Measurements from ENCODE around the gene GADL1. TPM values are rescaled to one million over a fixed set of nuclear protein-coding genes. Genes with fewer than 3 reads are reported as not detected.

The GADL1 gene, protein sequence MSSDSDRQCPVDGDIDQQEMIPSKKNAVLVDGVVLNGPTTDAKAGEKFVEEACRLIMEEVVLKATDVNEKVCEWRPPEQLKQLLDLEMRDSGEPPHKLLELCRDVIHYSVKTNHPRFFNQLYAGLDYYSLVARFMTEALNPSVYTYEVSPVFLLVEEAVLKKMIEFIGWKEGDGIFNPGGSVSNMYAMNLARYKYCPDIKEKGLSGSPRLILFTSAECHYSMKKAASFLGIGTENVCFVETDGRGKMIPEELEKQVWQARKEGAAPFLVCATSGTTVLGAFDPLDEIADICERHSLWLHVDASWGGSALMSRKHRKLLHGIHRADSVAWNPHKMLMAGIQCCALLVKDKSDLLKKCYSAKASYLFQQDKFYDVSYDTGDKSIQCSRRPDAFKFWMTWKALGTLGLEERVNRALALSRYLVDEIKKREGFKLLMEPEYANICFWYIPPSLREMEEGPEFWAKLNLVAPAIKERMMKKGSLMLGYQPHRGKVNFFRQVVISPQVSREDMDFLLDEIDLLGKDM
- polyA plus RNA-seq (2013), result not detected

DNA sequence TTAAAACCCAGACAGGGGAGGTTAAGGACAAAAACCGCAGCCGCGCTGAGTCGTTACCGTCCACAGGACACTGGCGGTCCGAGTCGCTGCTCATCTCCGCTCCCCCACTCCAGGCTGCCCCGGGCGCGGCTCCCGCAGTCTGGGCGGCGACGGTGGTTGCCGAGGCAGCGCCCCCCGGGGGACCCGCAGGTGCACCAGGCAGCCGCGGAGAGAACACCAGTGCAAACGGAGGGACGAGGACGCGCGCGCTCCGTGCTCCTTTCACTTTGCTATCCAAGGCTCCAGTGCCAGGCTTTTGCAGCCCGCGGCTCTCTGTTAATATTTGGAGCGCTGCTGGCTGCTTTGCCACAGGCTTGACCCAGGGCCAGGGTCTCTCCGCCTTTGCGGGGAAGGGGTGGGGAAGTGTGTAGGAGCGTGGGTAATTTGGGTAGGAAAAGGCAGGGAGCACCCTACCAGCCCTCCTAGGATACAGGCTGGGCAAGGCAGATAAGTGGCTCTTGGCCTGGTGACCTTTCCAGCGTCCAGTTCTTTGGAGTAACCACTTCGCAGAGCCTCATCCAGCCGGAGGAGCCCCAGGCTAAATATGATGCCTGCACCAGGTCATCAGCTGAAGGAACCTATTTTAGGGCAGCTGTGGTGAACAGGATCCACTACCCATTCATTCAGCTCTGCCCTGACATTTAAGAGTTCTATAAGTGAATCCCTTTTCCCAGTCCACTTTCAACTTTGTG lies at the start of gene GADL1:
TSS of gene GADL1 (minus strand) at position 141 of the 731 bp plus-strand sequence. CDS start at position 94, 47 bp downstream.
- peak within 1 kb of the TSS; percentile 38 to 79 (median 65) for H3K4me3 ChIP-seq (ENCODE audit: control insufficient read depth in 1 of 7, extremely low read depth in 1 of 7, insufficient read depth in 4 of 7, low read depth in 2 of 7, low read length in 6 of 7)
- H3K4me1 ChIP-seq (ENCODE audit: control extremely low read depth in 1 of 4, control insufficient read depth in 4 of 4, insufficient read depth in 4 of 4, low read length in 3 of 4), result peaks cover 2 to 11% (median 9%) of the 10 kb centered on the region in 4 experiments
- H3K27me3 ChIP-seq (replicated peaks in 2 of 5; ENCODE audit: control insufficient read depth in 4 of 5, insufficient read depth in 5 of 5, low read length in 4 of 5), result peaks cover 2 to 39% (median 10%) of the 10 kb centered on the region in 5 experiments
- no peaks in the 10 kb centered on the region for H3K36me3 ChIP-seq (ENCODE audit: control insufficient read depth in 4 of 4, insufficient read depth in 4 of 4, low read length in 3 of 4)
- no peaks in the 10 kb centered on the region for H3K9me3 ChIP-seq (ENCODE audit: control extremely low read depth in 1 of 5, control insufficient read depth in 4 of 5, insufficient read depth in 2 of 5, low read depth in 1 of 5, low read length in 4 of 5)
- peak; percentile 38 to 83 (median 73) for DNase-seq
- no peak within 1 kb of the TSS for H3K27ac ChIP-seq (ENCODE audit: insufficient read depth in 1 of 2, low read depth in 1 of 2, low read length in 2 of 2, poor library complexity in 1 of 2, severe bottlenecking in 2 of 2)
- 9% methylated on average over 33 of the region's 38 CpGs for WGBS (ENCODE audit: insufficient coverage)
- ChIA-PET POLR2A (no interaction called here), CTCF (no interaction called here)

DNA sequence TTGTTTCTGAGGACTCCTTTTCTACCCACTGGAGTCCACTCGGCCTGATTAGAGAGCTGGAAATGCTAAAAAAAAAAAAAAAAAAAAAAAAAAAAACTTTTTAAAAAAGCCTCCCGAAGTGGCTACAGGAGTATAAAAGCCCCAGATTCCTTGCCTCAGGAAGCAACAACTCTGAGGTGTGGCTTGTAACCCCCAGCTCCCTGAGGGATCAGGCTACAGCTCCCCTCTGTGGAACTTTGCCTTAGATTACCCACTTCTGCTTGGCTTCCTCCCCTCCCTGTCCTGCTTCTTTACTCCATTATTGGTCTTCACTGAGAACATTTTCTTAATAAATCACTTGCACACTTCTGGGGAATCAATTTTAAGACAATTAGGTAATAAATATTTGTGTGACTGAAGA lies 49.7 kb upstream of the GADL1 start:
- DNase-seq, result no peak
- no peak overlapping the region for H3K27ac ChIP-seq (ENCODE audit: insufficient read depth in 1 of 2, low read depth in 1 of 2, low read length in 2 of 2, poor library complexity in 1 of 2, severe bottlenecking in 2 of 2)
- H3K27me3 ChIP-seq (replicated peaks in 2 of 5; ENCODE audit: control insufficient read depth in 4 of 5, insufficient read depth in 5 of 5, low read length in 4 of 5), result no peaks in the 10 kb centered on the region
- H3K4me3 ChIP-seq (ENCODE audit: control insufficient read depth in 1 of 7, extremely low read depth in 1 of 7, insufficient read depth in 4 of 7, low read depth in 2 of 7, low read length in 6 of 7), result no peak overlapping the region
- peaks cover 0 to 4% (median 0%) of the 10 kb centered on the region in 5 experiments for H3K9me3 ChIP-seq (ENCODE audit: control extremely low read depth in 1 of 5, control insufficient read depth in 4 of 5, insufficient read depth in 2 of 5, low read depth in 1 of 5, low read length in 4 of 5)
- POLR2A ChIA-PET, result no interaction called here
- H3K4me1 ChIP-seq (ENCODE audit: control extremely low read depth in 1 of 4, control insufficient read depth in 4 of 4, insufficient read depth in 4 of 4, low read length in 3 of 4), result peaks cover 0 to 9% (median 6%) of the 10 kb centered on the region in 4 experiments
- CTCF ChIA-PET, result no interaction called here
- 80% methylated on average over 1 of the region's 2 CpGs for WGBS (ENCODE audit: insufficient coverage)
- no peaks in the 10 kb centered on the region for H3K36me3 ChIP-seq (ENCODE audit: control insufficient read depth in 4 of 4, insufficient read depth in 4 of 4, low read length in 3 of 4)

DNA sequence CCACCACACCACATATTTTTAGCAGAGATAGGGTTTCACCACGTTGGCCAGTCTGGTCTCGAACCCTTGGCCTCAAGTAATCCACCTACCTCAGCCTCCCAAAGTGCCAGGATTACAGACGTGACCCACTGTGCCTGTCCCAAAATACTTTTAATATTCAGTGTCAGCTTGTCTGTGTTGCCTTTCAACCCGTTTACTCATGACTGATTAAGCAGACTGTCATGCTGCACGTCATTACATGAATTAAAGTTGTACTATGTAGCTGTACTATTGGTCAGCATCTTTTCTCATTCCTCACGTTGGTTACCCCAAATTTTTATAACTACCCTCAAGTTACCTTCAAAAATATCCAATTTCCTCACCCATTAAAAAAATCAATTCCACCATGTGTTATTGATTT lies 48.7 kb upstream of the GADL1 start:
- H3K4me1 ChIP-seq (ENCODE audit: control extremely low read depth in 1 of 4, control insufficient read depth in 4 of 4, insufficient read depth in 4 of 4, low read length in 3 of 4), result peaks cover 0 to 2% (median 0%) of the 10 kb centered on the region in 4 experiments
- no peak overlapping the region for H3K4me3 ChIP-seq (ENCODE audit: control insufficient read depth in 1 of 7, extremely low read depth in 1 of 7, insufficient read depth in 4 of 7, low read depth in 2 of 7, low read length in 6 of 7)
- no peak overlapping the region for H3K27ac ChIP-seq (ENCODE audit: insufficient read depth in 1 of 2, low read depth in 1 of 2, low read length in 2 of 2, poor library complexity in 1 of 2, severe bottlenecking in 2 of 2)
- H3K27me3 ChIP-seq (replicated peaks in 2 of 5; ENCODE audit: control insufficient read depth in 4 of 5, insufficient read depth in 5 of 5, low read length in 4 of 5), result no peaks in the 10 kb centered on the region
- H3K36me3 ChIP-seq (ENCODE audit: control insufficient read depth in 4 of 4, insufficient read depth in 4 of 4, low read length in 3 of 4), result no peaks in the 10 kb centered on the region
- 100% methylated on average over 3 of the region's 6 CpGs for WGBS (ENCODE audit: insufficient coverage)
- DNase-seq, result no peak
- H3K9me3 ChIP-seq (ENCODE audit: control extremely low read depth in 1 of 5, control insufficient read depth in 4 of 5, insufficient read depth in 2 of 5, low read depth in 1 of 5, low read length in 4 of 5), result peaks cover 0 to 4% (median 0%) of the 10 kb centered on the region in 5 experiments
- POLR2A ChIA-PET, result no interaction called here
- CTCF ChIA-PET, result no interaction called here

DNA sequence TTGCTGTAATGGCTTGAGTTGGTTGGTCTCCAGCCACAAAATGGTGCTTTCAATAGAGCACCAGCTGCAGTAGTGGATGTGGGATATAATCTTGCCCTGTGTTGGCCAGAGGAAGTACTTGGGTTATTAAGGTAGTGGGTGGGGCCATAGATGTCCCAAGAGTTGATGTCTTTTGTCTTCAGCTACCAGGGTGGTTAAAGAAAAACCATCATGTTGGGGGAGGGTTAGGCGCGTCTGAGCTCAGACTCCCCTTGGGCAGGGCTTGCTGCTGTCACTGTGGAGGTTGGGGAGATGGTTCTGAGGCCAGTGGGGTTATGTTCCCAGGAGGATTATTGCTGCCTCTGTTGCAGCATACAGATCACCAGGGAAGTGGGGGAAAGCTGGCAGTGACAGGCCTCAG lies 46.9 kb upstream of the GADL1 start:
- 100% methylated on average over 2 of the region's 2 CpGs for WGBS (ENCODE audit: insufficient coverage)
- no peak for DNase-seq
- H3K4me1 ChIP-seq (ENCODE audit: control extremely low read depth in 1 of 4, control insufficient read depth in 4 of 4, insufficient read depth in 4 of 4, low read length in 3 of 4), result no peaks in the 10 kb centered on the region
- ChIA-PET POLR2A (no interaction called here), CTCF (interaction anchor here (0.8 kb wide), 1 partner anchor 754 kb away, joined by 3 read pairs; no protein-coding TSS in a partner anchor)
- H3K4me3 ChIP-seq (ENCODE audit: control insufficient read depth in 1 of 7, extremely low read depth in 1 of 7, insufficient read depth in 4 of 7, low read depth in 2 of 7, low read length in 6 of 7), result no peak overlapping the region
- H3K27me3 ChIP-seq (replicated peaks in 2 of 5; ENCODE audit: control insufficient read depth in 4 of 5, insufficient read depth in 5 of 5, low read length in 4 of 5), result no peaks in the 10 kb centered on the region
- no peaks in the 10 kb centered on the region for H3K36me3 ChIP-seq (ENCODE audit: control insufficient read depth in 4 of 4, insufficient read depth in 4 of 4, low read length in 3 of 4)
- H3K9me3 ChIP-seq (ENCODE audit: control extremely low read depth in 1 of 5, control insufficient read depth in 4 of 5, insufficient read depth in 2 of 5, low read depth in 1 of 5, low read length in 4 of 5), result peaks cover 0 to 4% (median 0%) of the 10 kb centered on the region in 5 experiments
- no peak overlapping the region for H3K27ac ChIP-seq (ENCODE audit: insufficient read depth in 1 of 2, low read depth in 1 of 2, low read length in 2 of 2, poor library complexity in 1 of 2, severe bottlenecking in 2 of 2)

DNA sequence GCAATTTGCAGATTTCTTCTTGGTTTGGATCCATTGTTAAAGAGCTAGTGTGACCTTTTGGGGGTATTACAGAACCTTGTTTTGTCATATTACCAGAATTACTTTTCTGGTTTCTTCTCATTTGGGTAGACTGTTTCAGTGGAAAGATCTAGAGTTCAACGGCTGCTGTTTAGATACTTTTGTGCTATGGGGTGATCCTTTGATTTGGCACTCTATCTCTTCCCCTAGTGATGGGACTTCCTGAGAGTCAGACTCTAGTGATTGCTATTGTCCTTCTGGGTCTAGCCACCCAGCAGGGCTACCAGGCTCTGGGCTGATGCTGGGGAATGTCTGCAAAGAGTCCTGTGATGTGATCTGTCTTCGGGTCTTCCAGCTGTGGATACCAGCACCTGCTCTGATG lies 46.3 kb upstream of the GADL1 start:
- no peaks in the 10 kb centered on the region for H3K4me1 ChIP-seq (ENCODE audit: control extremely low read depth in 1 of 4, control insufficient read depth in 4 of 4, insufficient read depth in 4 of 4, low read length in 3 of 4)
- no peak for DNase-seq
- H3K9me3 ChIP-seq (ENCODE audit: control extremely low read depth in 1 of 5, control insufficient read depth in 4 of 5, insufficient read depth in 2 of 5, low read depth in 1 of 5, low read length in 4 of 5), result peaks cover 0 to 2% (median 0%) of the 10 kb centered on the region in 5 experiments
- H3K4me3 ChIP-seq (ENCODE audit: control insufficient read depth in 1 of 7, extremely low read depth in 1 of 7, insufficient read depth in 4 of 7, low read depth in 2 of 7, low read length in 6 of 7), result no peak overlapping the region
- H3K27me3 ChIP-seq (replicated peaks in 2 of 5; ENCODE audit: control insufficient read depth in 4 of 5, insufficient read depth in 5 of 5, low read length in 4 of 5), result no peaks in the 10 kb centered on the region
- ChIA-PET POLR2A (no interaction called here), CTCF (no interaction called here)
- WGBS (ENCODE audit: insufficient coverage), result no CpG with 5 or more reads among the region's 2 CpGs
- no peaks in the 10 kb centered on the region for H3K36me3 ChIP-seq (ENCODE audit: control insufficient read depth in 4 of 4, insufficient read depth in 4 of 4, low read length in 3 of 4)
- no peak overlapping the region for H3K27ac ChIP-seq (ENCODE audit: insufficient read depth in 1 of 2, low read depth in 1 of 2, low read length in 2 of 2, poor library complexity in 1 of 2, severe bottlenecking in 2 of 2)

DNA sequence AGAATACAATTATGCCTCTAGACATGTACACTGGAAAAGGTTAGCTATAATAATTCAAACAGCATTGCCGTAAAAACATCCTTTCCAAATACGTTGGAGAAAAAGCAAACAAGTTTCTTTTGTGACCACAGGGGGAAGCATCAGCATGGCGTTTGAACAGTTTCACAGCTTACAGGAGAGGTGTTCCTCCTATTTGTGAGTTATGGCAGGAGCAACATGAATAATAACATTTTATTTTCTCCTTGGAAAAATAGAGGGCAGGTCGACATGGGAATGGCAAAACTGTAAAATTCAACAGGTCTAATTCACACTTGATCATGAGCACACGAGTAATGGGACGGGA lies 39.7 kb upstream of the GADL1 start:
- Histone ChIP-seq H3K27me3 (replicated peaks in 2 of 5; ENCODE audit: control insufficient read depth in 4 of 5, insufficient read depth in 5 of 5, low read length in 4 of 5) (no peaks in the 10 kb centered on the region), H3K27ac (ENCODE audit: insufficient read depth in 1 of 2, low read depth in 1 of 2, low read length in 2 of 2, poor library complexity in 1 of 2, severe bottlenecking in 2 of 2) (no peak overlapping the region), H3K4me3 (ENCODE audit: control insufficient read depth in 1 of 7, extremely low read depth in 1 of 7, insufficient read depth in 4 of 7, low read depth in 2 of 7, low read length in 6 of 7) (peak overlapping the region in 1 of 7 experiments; percentile 32), H3K9me3 (ENCODE audit: control extremely low read depth in 1 of 5, control insufficient read depth in 4 of 5, insufficient read depth in 2 of 5, low read depth in 1 of 5, low read length in 4 of 5) (no peaks in the 10 kb centered on the region), H3K36me3 (ENCODE audit: control insufficient read depth in 4 of 4, insufficient read depth in 4 of 4, low read length in 3 of 4) (no peaks in the 10 kb centered on the region), H3K4me1 (ENCODE audit: control extremely low read depth in 1 of 4, control insufficient read depth in 4 of 4, insufficient read depth in 4 of 4, low read length in 3 of 4) (peaks cover 0 to 9% (median 2%) of the 10 kb centered on the region in 4 experiments)
- ChIA-PET CTCF (interaction anchor here (0.7 to 1.8 kb wide), 13 partner anchors 11 to 526 kb away, joined by 3 to 5 read pairs (median 3); no protein-coding TSS in a partner anchor), POLR2A (no interaction called here)
- peak; percentile 73 to 80 (median 79) for DNase-seq
- no CpG with 5 or more reads among the region's 6 CpGs for WGBS (ENCODE audit: insufficient coverage)

Measured in common myeloid progenitor, CD34-positive (primary cell).